HepG2 (cell line): ENCODE results near the gene RTL3. TPM values are rescaled to one million over a fixed set of nuclear protein-coding genes. Genes with fewer than 3 reads are reported as not detected.

Experiments used
- ATAC-seq: fragments of 200-7000 bp; cut with Tn5 transposase; 3 replicates; pipeline ENCODE4 v1.9.1; 2020; ENCODE audit warnings: mild to moderate bottlenecking, moderate library complexity
- BruUV-seq: library from RNA; stranded (reverse); fragments of 400-500 nt; replicated peaks from 2 replicates; lab custom pipeline; 2021; lab: Mats Ljungman, UMichigan
- CTCF ChIA-PET: fragments of 300-600 bp; formaldehyde crosslinking; extraction: SDS; loops from one replicate; lab custom pipeline; 2021; ENCODE audit warnings: low total read pairs, inconsistent platforms, low intra/inter-chr PET ratio; lab: Yijun Ruan, JAX
- POLR2A ChIA-PET: fragments of 350-600 bp; sonication (Branson Sonifier 250); formaldehyde crosslinking; loops from one replicate; lab custom pipeline; 2020; ENCODE audit warnings: antibody characterized with exemption, inconsistent platforms; lab: Yijun Ruan, JAX
- DNase-seq: peaks from one replicate; pipeline ENCODE4 v3.0.0-alpha.2; 2015; ENCODE audit warnings: low spot score
- FAIRE-seq: peaks from 3 replicates; lab custom pipeline; 2011; peaks lifted over from hg19 to GRCh38; lab: Jason Lieb, UNC
- H2AFZ ChIP-seq: one replicate; pipeline ENCODE4 v1.6.1; 2011; ENCODE audit warnings: low read length, inconsistent platforms
- H3K27ac ChIP-seq: fragments of 300-600 bp; 3 replicates; pipeline ENCODE4 v1.8.0; 2011; ENCODE audit warnings: mixed run types, mild to moderate bottlenecking, mixed read lengths, low read length, inconsistent platforms; ENCODE audit not compliant: insufficient read depth; ENCODE audit errors: extremely low read length
- H3K27me3 ChIP-seq, 2 experiments: fragments of 200-600 bp in 1 of 2; 2 replicates in 1 of 2; 3 replicates in 1 of 2; pipeline versions ENCODE4 v1.6.0 to v1.8.0; 2011; ENCODE audit warnings: low read length in 2 of 2, mild to moderate bottlenecking in 2 of 2, moderate library complexity in 2 of 2, inconsistent platforms in 1 of 2; ENCODE audit not compliant: insufficient read depth in 2 of 2, control insufficient read depth in 1 of 2
- H3K36me3 ChIP-seq, 2 experiments: fragments of 200-600 bp in 1 of 2; replicated peaks in 1 of 2; 2 replicates in 1 of 2; 3 replicates in 1 of 2; pipeline versions ENCODE4 v1.5.1 to v1.8.0; 2011; ENCODE audit warnings: low read length in 2 of 2, inconsistent platforms in 1 of 2; ENCODE audit not compliant: insufficient read depth in 2 of 2, control insufficient read depth in 1 of 2
- H3K4me1 ChIP-seq: 2 replicates; pipeline ENCODE4 v1.5.1; 2012; ENCODE audit warnings: low read length, inconsistent platforms; ENCODE audit not compliant: insufficient read depth
- H3K4me2 ChIP-seq: 2 replicates; pipeline ENCODE4 v1.6.0; 2011; ENCODE audit warnings: low read depth, low read length, inconsistent platforms
- H3K4me3 ChIP-seq, 3 experiments: fragments of 200-600 bp in 1 of 3; sonication (generic), shearing (Covaris generic) in 1 of 3; replicated peaks in 1 of 3; 2 replicates each; pipeline ENCODE4 v1.5.1; 2011 to 2016; ENCODE audit warnings: low read length in 3 of 3, inconsistent platforms in 2 of 3, low read depth in 2 of 3, mild to moderate bottlenecking in 2 of 3, control low read depth in 1 of 3, mixed read lengths in 1 of 3; ENCODE audit not compliant: insufficient read depth in 1 of 3
- H3K79me2 ChIP-seq: one replicate; pipeline ENCODE4 v1.6.1; 2011; ENCODE audit warnings: low read length, inconsistent platforms; ENCODE audit not compliant: insufficient read depth
- H3K9ac ChIP-seq: 2 replicates; pipeline ENCODE4 v1.6.0; 2011; ENCODE audit warnings: mild to moderate bottlenecking, low read depth, low read length, inconsistent platforms; ENCODE audit not compliant: insufficient read depth
- H3K9me3 ChIP-seq: 2 replicates; pipeline ENCODE4 v1.5.1; 2012; ENCODE audit warnings: mild to moderate bottlenecking, low read length
- H4K20me1 ChIP-seq: 2 replicates; pipeline ENCODE4 v1.6.0; 2011; ENCODE audit warnings: inconsistent platforms, mild to moderate bottlenecking, low read length, moderate library complexity; ENCODE audit not compliant: insufficient read depth
- AHR ChIP-seq: IDR thresholded peaks from 2 replicates; pipeline ENCODE4 v1.6.1; 2018; ENCODE audit warnings: missing genetic modification reagents, missing compliant biosample characterization
- ELF4 ChIP-seq: sonication (generic); formaldehyde crosslinking; IDR thresholded peaks from 2 replicates; pipeline ENCODE4 v1.5.0; 2020; ENCODE audit warnings: missing genetic modification reagents, mild to moderate bottlenecking, moderate library complexity, borderline replicate concordance
- FOXA3 ChIP-seq: IDR thresholded peaks from 2 replicates; pipeline ENCODE4 v1.6.1; 2016; ENCODE audit warnings: missing genetic modification reagents, missing compliant biosample characterization
- NCOA5 ChIP-seq: sonication (generic); formaldehyde crosslinking; IDR thresholded peaks from 2 replicates; pipeline ENCODE4 v1.4.0; 2020; ENCODE audit warnings: missing genetic modification reagents
- REL ChIP-seq: sonication (generic); formaldehyde crosslinking; conservative IDR thresholded peaks from 2 replicates; pipeline ENCODE4 v1.8.0; 2022; ENCODE audit warnings: mild to moderate bottlenecking, missing genetic modification reagents, moderate library complexity
- RFX1 ChIP-seq: fragments of 450-650 bp; IDR thresholded peaks from 2 replicates; pipeline ENCODE4 v1.6.1; 2017
- SP2 ChIP-seq: sonication (generic); formaldehyde crosslinking; IDR thresholded peaks from 2 replicates; pipeline ENCODE4 v1.5.1; 2020; ENCODE audit warnings: mild to moderate bottlenecking, missing genetic modification reagents
- TCF7 ChIP-seq: sonication (generic); IDR thresholded peaks from 2 replicates; pipeline ENCODE4 v1.6.1; 2016; ENCODE audit warnings: antibody characterized with exemption, low read depth
- TSC22D2 ChIP-seq: sonication (generic); formaldehyde crosslinking; IDR thresholded peaks from 2 replicates; pipeline ENCODE4 v1.5.1; 2020; ENCODE audit warnings: missing genetic modification reagents, mild to moderate bottlenecking, borderline replicate concordance
- U2AF2 ChIP-seq: fragments of 200-400 bp; formaldehyde crosslinking; IDR thresholded peaks from 2 replicates; pipeline ENCODE4 v1.6.1; 2017; ENCODE audit warnings: low read depth, mild to moderate bottlenecking, low read length
- ZBTB42 ChIP-seq: sonication (generic); formaldehyde crosslinking; IDR thresholded peaks from 2 replicates; pipeline ENCODE4 v1.5.0; 2020; ENCODE audit warnings: mild to moderate bottlenecking, missing genetic modification reagents
- ZNF143 ChIP-seq: sonication (generic); formaldehyde crosslinking; IDR thresholded peaks from 2 replicates; pipeline ENCODE4 v1.4.0; 2020; ENCODE audit warnings: missing genetic modification reagents
- ZNF274 ChIP-seq: sonication (generic); formaldehyde crosslinking; IDR thresholded peaks from 2 replicates; pipeline ENCODE4 v1.5.1; 2020; ENCODE audit warnings: mild to moderate bottlenecking, missing genetic modification reagents
- ZNF468 ChIP-seq: sonication (generic); formaldehyde crosslinking; IDR thresholded peaks from 2 replicates; pipeline ENCODE4 v1.8.0; 2022; ENCODE audit warnings: mild to moderate bottlenecking, moderate library complexity, missing genetic modification reagents
- ZNF713 ChIP-seq: sonication (generic); formaldehyde crosslinking; IDR thresholded peaks from 2 replicates; pipeline ENCODE4 v1.4.0; 2020; ENCODE audit warnings: mild to moderate bottlenecking, missing genetic modification reagents
- WGBS: methylation state at CpG from one replicate; pipeline ENCODE4 v1.1.6; 2017; ENCODE audit warnings: low lambda C conversion rate; 5-methylcytosine and 5-hydroxymethylcytosine counted together
- in situ Hi-C: cut with HindIII; loops from 2 replicates; pipeline ENCODE4 v1.10.0; 2017; ENCODE audit warnings: low pct_unique_long_range_greater_than_20kb; ENCODE audit not compliant: extremely low pct_ligation_motif_present
- intact Hi-C: fragments of 100-400 bp; cut with micrococcal nuclease; formaldehyde crosslinking; loops from one replicate; pipeline ENCODE4 v1.10.0; 2022; ENCODE audit not compliant: unreplicated experiment
- polyA plus RNA-seq, 8 experiments: library from polyadenylated mRNA; depleted of rRNA in 3 of 8; stranded (reverse) in 7 of 8; unstranded in 1 of 8; fragments of >200 nt; fragmentation: Illumina TruSeq in 4 of 8; extraction: Trizol in 4 of 8; gene quantifications; 2 replicates each; pipeline versions ENCODE4 v1.2.1 to v1.2.3, GENCODE V29; 2011 to 2016; ENCODE audit warnings: low read depth in 4 of 8, missing spikeins in 1 of 8, mixed read lengths in 1 of 8; ENCODE audit not compliant: insufficient read depth in 1 of 8
- total RNA-seq, 5 experiments: library from RNA; depleted of rRNA; stranded (reverse); fragments of >200 nt; fragmentation: Illumina TruSeq; extraction: Trizol; gene quantifications; 2 replicates each; pipeline ENCODE4 v1.2.3, GENCODE V29; 2016; ENCODE audit warnings: low read depth in 1 of 5
- TF ChIP-seq, protein P1 (sequence below): sonication (generic); formaldehyde crosslinking; IDR thresholded peaks from 2 replicates; pipeline ENCODE4 v1.4.0; 2020; ENCODE audit warnings: mild to moderate bottlenecking, missing genetic modification reagents
- TF ChIP-seq, protein P2 (sequence below): sonication (generic); formaldehyde crosslinking; IDR thresholded peaks from 2 replicates; pipeline ENCODE4 v1.4.0; 2020; ENCODE audit warnings: mild to moderate bottlenecking, missing genetic modification reagents
- TF ChIP-seq, protein P3 (sequence below): sonication (generic); formaldehyde crosslinking; IDR thresholded peaks from 2 replicates; pipeline ENCODE4 v1.8.1; 2023; ENCODE audit warnings: mild to moderate bottlenecking, missing genetic modification reagents, borderline replicate concordance

The RTL3 gene
- total and polyA plus RNA-seq, 2 of the 13 experiments (the other 11 are each of a cell fraction or from before 2014, with no cell fraction given): not detected

DNA sequence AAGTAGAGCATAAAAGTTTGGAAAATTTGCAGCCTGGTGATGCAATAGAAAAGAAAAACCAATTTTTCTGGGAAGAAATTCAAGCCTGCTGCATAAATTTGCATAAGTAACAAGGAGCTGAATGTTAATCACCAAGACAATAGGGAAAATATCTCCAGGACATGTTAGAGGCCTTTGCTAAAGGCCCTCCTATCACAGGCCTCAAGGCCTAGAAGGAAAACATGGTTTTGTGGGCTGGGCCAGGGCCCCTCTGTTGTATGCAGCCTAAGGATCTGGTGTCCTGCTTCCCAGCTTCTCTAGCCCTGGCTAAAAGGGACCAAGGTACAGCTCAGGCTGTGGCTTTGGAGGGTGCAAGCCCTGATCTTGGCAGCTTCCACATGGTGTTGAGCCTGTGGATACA is 6.2 kb upstream of the RTL3 start:
- in situ Hi-C loops: no loop called here
- no peak overlapping the region for H3K4me2 ChIP-seq
- H3K9me3 ChIP-seq: no peaks in the 10 kb centered on the region
- H3K9ac ChIP-seq: no peak overlapping the region
- no peak overlapping the region for H3K27ac ChIP-seq
- no peak overlapping the region for H3K4me3 ChIP-seq
- no peaks in the 10 kb centered on the region for H3K36me3 ChIP-seq
- ChIA-PET POLR2A (no interaction called here), CTCF (no interaction called here)
- no peak for ATAC-seq
- no peaks in the 10 kb centered on the region for H3K79me2 ChIP-seq
- FAIRE-seq: no peak
- no peak overlapping the region for H2AFZ ChIP-seq
- H3K27me3 ChIP-seq: no peaks in the 10 kb centered on the region
- no peaks in the 10 kb centered on the region for H3K4me1 ChIP-seq
- no peak for TF ChIP-seq ELF4 (CRISPR knock-in tag)
- TF ChIP-seq ZNF143: no peak
- TF ChIP-seq TCF7: no peak
- BruUV-seq: no TSS peak
- intact Hi-C loops: no loop called here
- no peak for DNase-seq
- no peaks in the 10 kb centered on the region for H4K20me1 ChIP-seq

DNA sequence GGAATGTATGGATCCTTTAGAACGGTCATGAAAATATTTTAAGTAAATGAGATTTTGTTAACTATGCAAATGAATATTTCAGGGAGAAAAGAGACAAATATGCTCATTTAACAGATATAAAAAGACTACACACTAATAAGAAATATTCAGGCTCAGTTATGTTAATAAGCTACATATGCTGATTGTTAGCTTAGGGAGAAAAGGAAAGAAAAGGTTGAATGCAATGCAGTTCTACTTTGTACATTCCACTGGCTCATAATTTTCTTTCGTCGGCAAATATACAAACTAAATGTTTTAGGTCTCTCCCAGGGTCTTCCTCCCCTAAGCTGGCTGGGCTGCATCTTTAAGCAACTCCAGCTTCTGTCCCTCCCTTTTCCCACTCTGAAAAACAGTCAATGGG is 2.7 kb upstream of the RTL3 start:
- in situ Hi-C loops (no loop called here), intact Hi-C loops (no loop called here)
- no peak for TF ChIP-seq U2AF2
- no peak for TF ChIP-seq SP2 (CRISPR knock-in tag)
- TF ChIP-seq, protein P1, sequence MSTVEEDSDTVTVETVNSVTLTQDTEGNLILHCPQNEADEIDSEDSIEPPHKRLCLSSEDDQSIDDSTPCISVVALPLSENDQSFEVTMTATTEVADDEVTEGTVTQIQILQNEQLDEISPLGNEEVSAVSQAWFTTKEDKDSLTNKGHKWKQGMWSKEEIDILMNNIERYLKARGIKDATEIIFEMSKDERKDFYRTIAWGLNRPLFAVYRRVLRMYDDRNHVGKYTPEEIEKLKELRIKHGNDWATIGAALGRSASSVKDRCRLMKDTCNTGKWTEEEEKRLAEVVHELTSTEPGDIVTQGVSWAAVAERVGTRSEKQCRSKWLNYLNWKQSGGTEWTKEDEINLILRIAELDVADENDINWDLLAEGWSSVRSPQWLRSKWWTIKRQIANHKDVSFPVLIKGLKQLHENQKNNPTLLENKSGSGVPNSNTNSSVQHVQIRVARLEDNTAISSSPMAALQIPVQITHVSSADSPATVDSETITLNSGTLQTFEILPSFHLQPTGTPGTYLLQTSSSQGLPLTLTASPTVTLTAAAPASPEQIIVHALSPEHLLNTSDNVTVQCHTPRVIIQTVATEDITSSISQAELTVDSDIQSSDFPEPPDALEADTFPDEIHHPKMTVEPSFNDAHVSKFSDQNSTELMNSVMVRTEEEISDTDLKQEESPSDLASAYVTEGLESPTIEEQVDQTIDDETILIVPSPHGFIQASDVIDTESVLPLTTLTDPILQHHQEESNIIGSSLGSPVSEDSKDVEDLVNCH (CRISPR knock-in tag): no peak
- TF ChIP-seq REL (CRISPR knock-in tag): no peak
- TF ChIP-seq ZNF713: no peak
- no peak for TF ChIP-seq NCOA5
- TF ChIP-seq ZNF274 (CRISPR knock-in tag): no peak
- TF ChIP-seq TSC22D2 (CRISPR knock-in tag): no peak
- TF ChIP-seq ZNF468 (CRISPR knock-in tag): no peak
- no peak for TF ChIP-seq AHR
- TF ChIP-seq, protein P2, sequence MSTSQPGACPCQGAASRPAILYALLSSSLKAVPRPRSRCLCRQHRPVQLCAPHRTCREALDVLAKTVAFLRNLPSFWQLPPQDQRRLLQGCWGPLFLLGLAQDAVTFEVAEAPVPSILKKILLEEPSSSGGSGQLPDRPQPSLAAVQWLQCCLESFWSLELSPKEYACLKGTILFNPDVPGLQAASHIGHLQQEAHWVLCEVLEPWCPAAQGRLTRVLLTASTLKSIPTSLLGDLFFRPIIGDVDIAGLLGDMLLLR: no peak
- TF ChIP-seq, protein P3, sequence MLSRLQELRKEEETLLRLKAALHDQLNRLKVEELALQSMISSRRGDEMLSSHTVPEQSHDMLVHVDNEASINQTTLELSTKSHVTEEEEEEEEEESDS (CRISPR knock-in tag): no peak
- no peak for TF ChIP-seq ZBTB42 (CRISPR knock-in tag)
- no peak for TF ChIP-seq FOXA3 (CRISPR knock-in tag)
- TF ChIP-seq RFX1: no peak
- no peak for FAIRE-seq
- ATAC-seq: no peak
- 62% methylated on average over 3 of the region's 3 CpGs for WGBS
- Histone ChIP-seq H3K27me3 (no peaks in the 10 kb centered on the region), H3K4me3 (no peak overlapping the region), H2AFZ (no peak overlapping the region), H3K79me2 (no peaks in the 10 kb centered on the region), H3K27ac (no peak overlapping the region), H3K9me3 (no peaks in the 10 kb centered on the region), H3K9ac (no peak overlapping the region), H3K4me2 (no peak overlapping the region), H3K4me1 (no peaks in the 10 kb centered on the region), H3K36me3 (no peaks in the 10 kb centered on the region), H4K20me1 (no peaks in the 10 kb centered on the region)
- ChIA-PET CTCF (no interaction called here), POLR2A (no interaction called here)
- DNase-seq: no peak
- BruUV-seq: no TSS peak
